Heart right ventricle (tissue), 16 donors: ENCODE results near the gene THBD. TPM values are rescaled to one million over a fixed set of nuclear protein-coding genes. Genes with fewer than 3 reads are reported as not detected.

Experiments
- ATAC-seq, 8 donors: fragments of 200-7000 bp; cut with Tn5 transposase; one replicate each; pipeline ENCODE4 v1.9.1; 2020; ENCODE audit warnings: mild to moderate bottlenecking in 8 of 8, moderate library complexity in 8 of 8, moderate number of reproducible peaks in 1 of 8
- DNase-seq, 2 donors: peaks; one replicate each; pipeline ENCODE4 v3.0.0-alpha.2; 2020
- H3K27ac ChIP-seq, 10 donors: fragments of 200-600 bp; sonication (generic) in 2 of 10; one replicate each; pipeline versions ENCODE4 v1.5.0 to v1.8.0; 2020 to 2022; ENCODE audit warnings: mild to moderate bottlenecking in 3 of 10
- H3K27me3 ChIP-seq, 7 donors: fragments of 200-600 bp; one replicate each; pipeline ENCODE4 v1.8.0; 2021 to 2022; ENCODE audit warnings: mild to moderate bottlenecking in 2 of 7
- H3K36me3 ChIP-seq, 9 donors: fragments of 200-600 bp; sonication (generic) in 1 of 9; one replicate each; pipeline versions ENCODE4 v1.5.0 to v1.8.0; 2020 to 2022; ENCODE audit warnings: mild to moderate bottlenecking in 2 of 9
- H3K4me1 ChIP-seq, 9 donors: fragments of 200-600 bp; sonication (generic) in 1 of 9; one replicate each; pipeline versions ENCODE4 v1.5.0 to v1.8.0; 2020 to 2022; ENCODE audit warnings: mild to moderate bottlenecking in 4 of 9
- H3K4me3 ChIP-seq, 10 donors: fragments of 200-600 bp; sonication (generic) in 2 of 10; one replicate each; pipeline versions ENCODE4 v1.5.0 to v1.8.0; 2020 to 2022; ENCODE audit warnings: mild to moderate bottlenecking in 7 of 10, moderate library complexity in 2 of 10
- H3K9me3 ChIP-seq, 11 donors: fragments of 200-600 bp in 10 of 11; sonication (generic) in 2 of 11; one replicate each; pipeline versions ENCODE4 v1.5.0 to v1.8.0; 2013 to 2022; ENCODE audit warnings: mild to moderate bottlenecking in 2 of 11, control low read depth in 1 of 11, moderate library complexity in 1 of 11
- WGBS, 2 donors: extraction: QIAGEN DNeasy Blood & Tissue Kit; methylation state at CpG; one replicate each; pipeline ENCODE4 v1.1.7; 2013; ENCODE audit warnings: inconsistent platforms in 1 of 2; 5-methylcytosine and 5-hydroxymethylcytosine counted together
- intact Hi-C, 10 donors: fragments of 100-400 bp; cut with DNase I; formaldehyde crosslinking; loops; one replicate each; pipeline versions ENCODE4 v1.11.1 to v1.14.2; 2022
- polyA plus RNA-seq, 2 donors: library from polyadenylated mRNA; stranded (reverse); fragments of 200-250 nt; gene quantifications; one replicate each; pipeline ENCODE4 v1.2.3, GENCODE V29; 2013
- total RNA-seq, 10 donors: library from RNA; stranded (reverse); fragmentation: NEBNext Ultra II Directional in 3 of 10; extraction: Animal tissue kit (Norgen Biotek cat#: 25700) in 3 of 10; gene quantifications; one replicate each; pipeline versions ENCODE4 v1.2.1 to v1.2.4, GENCODE V29; 2021 to 2023
- TF ChIP-seq, protein P1 (sequence below), 9 donors: fragments of 200-600 bp; sonication (generic) in 2 of 9; IDR thresholded peaks; one replicate each; pipeline versions ENCODE4 v1.5.0 to v1.8.0; 2021 to 2022; ENCODE audit warnings: antibody characterized with exemption in 9 of 9, mild to moderate bottlenecking in 5 of 9, moderate library complexity in 1 of 9
- donor health status: Arrhythmogenic right ventricular cardiomyopathy.
- donor health status: ischemic (EF 13 %, LVEDD 7.1; RV severe dilation, severe dysfunction).
- donor health status: healthy with polysubstance abuse.
- donor health status: DM: no; HTN: yes; CAD: no.
- donor health status: DM: no; HTN: no; CAD: no.
- donor health status: ischemic (EF 25% LVEDD 6.9; RV normal size, moderate dysfunction).
- donor health status: ischemic (EF 25% LVEDD 5.7; RV mildly dilated, moderate dysfunction).
- donor health status: healthy.
- donor health status: DM: yes; HTN: yes; CAD: no.
- donor health status: Ischemic cardiomyopathy.
- donor health status: ischemic (EF 35%, LVEDD 5.7; RV mildly dilated, moderate dysfunction).
- donor health status: nonischemic (EF 11% LVEDD 7.7; RV severe dilation, severe dysfunction).
- donor health status: DM: yes; HTN: yes; CAD: no.
- donor health status: PGD.
- donor health status: ischemic (EF 29% LVEDD 5.4; RV normal size, mild dysfunction).
- donor health status: nonischemic (EF 23%, LVEDD 6.1; RV moderate dilation, normal function).

THBD gene
- total and polyA plus RNA-seq, 12 donors = 11.1 to 61.0 (median 17.4) TPM

DNA sequence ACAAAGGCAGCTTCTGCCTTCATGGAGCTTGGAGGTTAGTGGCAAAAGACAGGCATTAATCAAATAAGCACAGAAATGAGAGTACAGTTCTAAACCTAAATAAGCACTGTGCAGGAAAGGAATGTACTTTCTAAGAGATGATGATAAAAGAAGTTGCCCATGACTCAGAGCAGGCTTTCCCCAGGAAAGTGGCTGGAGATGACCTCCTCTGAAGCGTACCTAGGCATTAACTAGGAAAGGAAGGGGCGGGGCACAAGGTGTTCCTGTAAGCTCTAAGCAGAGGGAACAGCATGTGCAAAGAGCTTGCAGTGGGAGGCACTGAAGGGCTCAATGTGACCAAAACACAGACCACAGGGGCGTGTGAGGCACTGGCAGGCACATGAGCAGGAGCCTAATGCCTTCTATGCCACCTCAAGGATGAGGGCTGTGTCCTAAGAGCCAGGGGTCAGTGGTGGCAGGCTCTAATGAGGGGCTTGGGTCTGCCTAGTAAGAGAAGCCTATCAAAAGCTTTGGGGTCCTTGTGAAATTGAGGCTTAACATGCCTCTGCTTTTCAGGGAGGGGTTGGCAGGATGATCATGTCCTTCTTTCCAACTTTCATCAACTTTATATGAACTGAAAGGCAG is 9.5 kb downstream of the THBD start:
- no peaks in the 10 kb centered on the region for H3K36me3 ChIP-seq
- DNase-seq = no peak
- no peak overlapping the region for H3K27ac ChIP-seq
- WGBS, 2 donors = 75 to 87% methylated on average over 3 of the region's 3 CpGs
- H3K9me3 ChIP-seq = no peaks in the 10 kb centered on the region
- TF ChIP-seq, protein P1, sequence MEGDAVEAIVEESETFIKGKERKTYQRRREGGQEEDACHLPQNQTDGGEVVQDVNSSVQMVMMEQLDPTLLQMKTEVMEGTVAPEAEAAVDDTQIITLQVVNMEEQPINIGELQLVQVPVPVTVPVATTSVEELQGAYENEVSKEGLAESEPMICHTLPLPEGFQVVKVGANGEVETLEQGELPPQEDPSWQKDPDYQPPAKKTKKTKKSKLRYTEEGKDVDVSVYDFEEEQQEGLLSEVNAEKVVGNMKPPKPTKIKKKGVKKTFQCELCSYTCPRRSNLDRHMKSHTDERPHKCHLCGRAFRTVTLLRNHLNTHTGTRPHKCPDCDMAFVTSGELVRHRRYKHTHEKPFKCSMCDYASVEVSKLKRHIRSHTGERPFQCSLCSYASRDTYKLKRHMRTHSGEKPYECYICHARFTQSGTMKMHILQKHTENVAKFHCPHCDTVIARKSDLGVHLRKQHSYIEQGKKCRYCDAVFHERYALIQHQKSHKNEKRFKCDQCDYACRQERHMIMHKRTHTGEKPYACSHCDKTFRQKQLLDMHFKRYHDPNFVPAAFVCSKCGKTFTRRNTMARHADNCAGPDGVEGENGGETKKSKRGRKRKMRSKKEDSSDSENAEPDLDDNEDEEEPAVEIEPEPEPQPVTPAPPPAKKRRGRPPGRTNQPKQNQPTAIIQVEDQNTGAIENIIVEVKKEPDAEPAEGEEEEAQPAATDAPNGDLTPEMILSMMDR (IDR thresholded peaks at IDR 0.05) = no peak
- H3K27me3 ChIP-seq = peaks cover 0 to 64% (median 46%) of the 10 kb centered on the region in 7 donors
- intact Hi-C loops = loop anchor here in 7 of 10 donors (5.0 to 10.0 kb wide), 5 partner anchors 58 to 348 kb away; no protein-coding TSS in a partner anchor
- ATAC-seq = no peak
- peaks cover 0 to 18% (median under 1%) of the 10 kb centered on the region in 9 donors for H3K4me1 ChIP-seq
- no peak overlapping the region for H3K4me3 ChIP-seq

DNA sequence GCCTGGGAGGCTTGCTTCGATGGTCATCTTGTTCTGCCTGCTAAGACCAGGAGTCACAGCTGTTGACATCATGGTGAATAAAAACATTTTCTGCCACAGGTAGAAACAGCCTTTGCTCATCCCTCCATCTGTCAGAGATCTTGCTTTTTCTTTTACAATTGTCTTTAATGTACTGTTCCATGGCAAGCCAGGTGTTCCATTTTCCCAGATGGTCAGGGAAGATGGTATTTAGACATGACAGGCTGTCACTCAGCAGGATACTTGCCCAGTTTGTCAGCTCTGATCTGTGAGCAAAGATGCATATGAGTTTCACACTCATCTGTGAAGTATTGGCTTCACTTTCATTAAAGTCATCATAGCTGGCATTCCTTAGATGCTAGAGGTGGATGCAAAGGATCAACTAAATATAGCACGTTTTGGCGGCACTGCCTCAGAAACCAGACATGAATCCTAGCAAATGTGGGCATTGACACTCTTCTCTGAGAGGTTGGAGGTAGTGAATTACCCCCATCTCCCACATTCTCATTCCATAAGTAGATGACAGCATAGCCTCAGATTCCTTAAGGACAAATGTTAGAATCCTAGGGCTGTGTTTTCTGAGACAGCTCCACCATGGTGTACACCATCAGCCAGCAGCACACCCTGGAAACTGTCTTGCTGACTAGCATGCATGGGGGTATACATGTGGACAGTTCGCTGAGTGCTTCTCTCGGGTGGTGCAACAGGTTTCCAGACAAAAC is 10.2 kb downstream of the THBD start:
- intact Hi-C loops = loop anchor here in 1 of 10 donors (10.0 kb wide), 1 partner anchor 345 kb away; no protein-coding TSS in a partner anchor
- 58 to 74% methylated on average over 5 of the region's 5 CpGs for WGBS, 2 donors
- Histone ChIP-seq H3K27me3 (peaks cover 0 to 68% (median 53%) of the 10 kb centered on the region in 7 donors), H3K36me3 (no peaks in the 10 kb centered on the region), H3K4me3 (no peak overlapping the region), H3K9me3 (no peaks in the 10 kb centered on the region), H3K27ac (no peak overlapping the region), H3K4me1 (peaks cover 0 to 11% (median 0%) of the 10 kb centered on the region in 9 donors)
- no peak for ATAC-seq
- no peak for DNase-seq
- TF ChIP-seq, protein P1 (IDR thresholded peaks at IDR 0.05) = no peak

DNA sequence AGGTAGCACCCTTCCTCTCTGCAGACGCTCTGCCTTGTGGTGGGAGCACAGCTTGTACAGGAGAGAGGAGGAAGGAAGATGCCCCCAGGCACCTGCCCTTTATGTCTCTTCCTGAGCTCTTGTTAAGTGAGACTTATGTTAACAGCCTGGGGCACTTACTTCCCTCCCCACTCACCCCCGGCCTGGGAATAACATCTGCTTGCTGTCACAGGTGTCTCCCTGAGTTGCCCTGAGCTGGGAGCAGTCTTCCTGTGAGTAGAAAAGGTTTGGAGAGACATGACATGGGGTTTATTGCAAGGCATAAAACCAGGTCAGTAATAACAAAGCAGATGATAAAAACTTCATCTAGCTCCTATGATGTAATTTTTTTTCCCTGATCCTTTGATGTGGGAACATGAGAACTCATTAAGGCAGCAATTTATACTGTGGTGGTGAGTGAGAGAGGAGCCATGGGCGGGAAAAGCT is 12.4 kb downstream of the THBD start:
- Histone ChIP-seq H3K27ac (no peak overlapping the region), H3K36me3 (no peaks in the 10 kb centered on the region), H3K4me3 (no peak overlapping the region), H3K27me3 (peaks cover 0 to 80% (median 52%) of the 10 kb centered on the region in 7 donors), H3K9me3 (no peaks in the 10 kb centered on the region), H3K4me1 (peaks cover 0 to 19% (median 8%) of the 10 kb centered on the region in 9 donors)
- ATAC-seq = no peak
- 41 to 66% methylated on average over 3 of the region's 3 CpGs for WGBS, 2 donors
- TF ChIP-seq, protein P1 (IDR thresholded peaks at IDR 0.05) = no peak
- intact Hi-C loops = loop anchor here in 1 of 10 donors (10.0 kb wide), 1 partner anchor 342 kb away; no protein-coding TSS in a partner anchor
- no peak for DNase-seq

DNA sequence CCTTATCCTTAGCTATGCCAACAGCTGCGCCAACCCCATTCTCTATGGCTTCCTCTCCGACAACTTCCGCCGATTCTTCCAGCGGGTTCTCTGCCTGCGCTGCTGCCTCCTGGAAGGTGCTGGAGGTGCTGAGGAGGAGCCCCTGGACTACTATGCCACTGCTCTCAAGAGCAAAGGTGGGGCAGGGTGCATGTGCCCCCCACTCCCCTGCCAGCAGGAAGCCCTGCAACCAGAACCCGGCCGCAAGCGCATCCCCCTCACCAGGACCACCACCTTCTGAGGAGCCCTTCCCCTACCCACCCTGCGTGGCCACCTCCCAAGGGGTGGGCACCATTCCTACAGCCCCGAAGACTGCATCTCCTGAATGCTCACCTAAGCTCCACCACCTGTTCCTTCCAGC is 13.1 kb downstream of the THBD start:
- Histone ChIP-seq H3K4me1 (peaks cover 0 to 20% (median 15%) of the 10 kb centered on the region in 9 donors), H3K27ac (no peak overlapping the region), H3K36me3 (no peaks in the 10 kb centered on the region), H3K9me3 (no peaks in the 10 kb centered on the region), H3K4me3 (no peak overlapping the region), H3K27me3 (peaks cover 0 to 73% (median 48%) of the 10 kb centered on the region in 7 donors)
- intact Hi-C loops = loop anchor here in 1 of 10 donors (10.0 kb wide), 1 partner anchor 342 kb away; no protein-coding TSS in a partner anchor
- ATAC-seq (no peak), DNase-seq (no peak)
- 97 to 98% methylated on average over 11 of the region's 11 CpGs for WGBS, 2 donors
- TF ChIP-seq, protein P1 (IDR thresholded peaks at IDR 0.05) = no peak
